Spleen (tissue), 11 donors: ENCODE data around the gene RBMS2. TPM values are rescaled to one million over a fixed set of nuclear protein-coding genes. Genes with fewer than 3 reads are reported as not detected.

Experiments
- DNase-seq: peaks from one replicate; pipeline ENCODE4 v3.0.0-alpha.2; 2020
- H3K27ac ChIP-seq, 8 donors: fragments of 200-600 bp; sonication (generic) in 7 of 8; 1 replicate in 4 of 8; 2 replicates in 4 of 8; pipeline versions ENCODE4 v1.5.0 to v1.8.0; 2016 to 2021; ENCODE audit warnings: inconsistent platforms in 4 of 8, mild to moderate bottlenecking in 4 of 8, moderate library complexity in 1 of 8
- H3K27me3 ChIP-seq, 7 donors: fragments of 200-600 bp; sonication (generic) in 6 of 7; replicated peaks in 1 of 7; 1 replicate in 4 of 7; 2 replicates in 3 of 7; pipeline versions ENCODE4 v1.5.0 to v1.8.0; 2016 to 2021; ENCODE audit warnings: inconsistent platforms in 3 of 7, mild to moderate bottlenecking in 1 of 7
- H3K36me3 ChIP-seq, 6 donors: fragments of 200-600 bp; sonication (generic) in 5 of 6; 1 replicate in 4 of 6; 2 replicates in 2 of 6; pipeline versions ENCODE4 v1.5.0 to v1.8.0; 2016 to 2021; ENCODE audit warnings: inconsistent platforms in 2 of 6
- H3K4me1 ChIP-seq, 6 donors: fragments of 200-600 bp; sonication (generic) in 5 of 6; 1 replicate in 3 of 6; 2 replicates in 3 of 6; pipeline versions ENCODE4 v1.5.0 to v1.8.0; 2016 to 2021; ENCODE audit warnings: inconsistent platforms in 3 of 6
- H3K4me3 ChIP-seq, 8 donors: fragments of 200-600 bp; sonication (generic) in 7 of 8; 1 replicate in 4 of 8; 2 replicates in 4 of 8; pipeline versions ENCODE4 v1.5.0 to v1.8.0; 2016 to 2021; ENCODE audit warnings: inconsistent platforms in 4 of 8, mild to moderate bottlenecking in 4 of 8, moderate library complexity in 2 of 8
- H3K9me3 ChIP-seq, 8 donors: fragments of 200-600 bp; sonication (generic) in 7 of 8; 1 replicate in 4 of 8; 2 replicates in 4 of 8; pipeline versions ENCODE4 v1.5.0 to v1.8.0; 2016 to 2021; ENCODE audit warnings: inconsistent platforms in 4 of 8
- CTCF ChIP-seq, 11 experiments: fragments of 200-600 bp in 7 of 11; fragments of 450-650 bp in 4 of 11; sonication (generic) in 4 of 11; IDR thresholded peaks in 8 of 11; conservative IDR thresholded peaks in 3 of 11; 1 replicate in 7 of 11; 2 replicates in 4 of 11; pipeline versions ENCODE4 v1.4.0 to v1.8.0; 2016 to 2021; ENCODE audit warnings: antibody characterized with exemption in 11 of 11, inconsistent platforms in 4 of 11, mild to moderate bottlenecking in 1 of 11
- POLR2A ChIP-seq, 3 donors: fragments of 450-650 bp; IDR thresholded peaks; one replicate each; pipeline ENCODE4 v1.5.1; 2017; ENCODE audit warnings: antibody characterized with exemption in 3 of 3, mild to moderate bottlenecking in 1 of 3
- POLR2AphosphoS5 ChIP-seq, 3 donors: sonication (generic); formaldehyde crosslinking; IDR thresholded peaks; one replicate each; pipeline ENCODE4 v1.5.1; 2017; ENCODE audit warnings: antibody characterized with exemption in 3 of 3
- WGBS, 5 donors: extraction: QIAGEN DNeasy Blood & Tissue Kit in 3 of 5; methylation state at CpG; one replicate each; pipeline versions ENCODE4 v1.1.5 to v1.1.7; 2013 to 2018; 5-methylcytosine and 5-hydroxymethylcytosine counted together
- intact Hi-C: fragments of 100-400 bp; cut with DNase I; formaldehyde crosslinking; loops from one replicate; pipeline ENCODE4 v1.15.0; 2023; ENCODE audit warnings: low total_unique reads
- polyA plus RNA-seq, 3 donors: library from polyadenylated mRNA; stranded (reverse); fragments of 200-250 nt; gene quantifications; one replicate each; pipeline ENCODE4 v1.2.1, GENCODE V29; 2013
- total RNA-seq, 7 donors: library from RNA; depleted of rRNA in 3 of 7; stranded (reverse); fragments of >200 nt in 3 of 7; fragmentation: NEBNext Ultra II Directional in 4 of 7; extraction: Animal tissue kit (Norgen Biotek cat#: 25700) in 4 of 7; gene quantifications; one replicate each; pipeline versions ENCODE4 v1.1.0 to v1.2.1, GENCODE V29; 2016 to 2021
- donor health status: healthy with polysubstance abuse.
- donor health status: DM: no; HTN: no; CAD: no; lungs with moderate emphysema.
- donor health status: DM: no; HTN: no; CAD: no.
- donor health status: Bipolar disorder and iron deficiency.
- donor health status: healthy.
- donor health status: DM: no; HTN: no; CAD: no.
- donor health status: DM: yes; HTN: yes; CAD: no.

Gene RBMS2
- total and polyA plus RNA-seq, 10 donors, result 3.0 to 65.4 (median 26.2) TPM

- whole genome bisulfite sequencing, 5 donors, result 75 to 92% (median 83%) methylated on average over 8 of the region's 8 CpGs
- H3K36me3 ChIP-seq, result peaks cover 9 to 100% (median 88%) of the 10 kb centered on the region in 6 donors
- TF ChIP-seq POLR2AphosphoS5 (IDR thresholded peaks at IDR 0.05) (peak in 1 of 3 donors; percentile 9), CTCF (IDR thresholded peaks at IDR 0.05 in 8 of 11, conservative IDR thresholded peaks at IDR 0.05 in 3 of 11) (no peak), POLR2A (IDR thresholded peaks at IDR 0.05) (no peak)
- H3K4me3 ChIP-seq, result no peak overlapping the region
- intact Hi-C loops, result no loop called here
- H3K4me1 ChIP-seq, result peaks cover 0 to 54% (median 19%) of the 10 kb centered on the region in 6 donors
- H3K27ac ChIP-seq, result no peak overlapping the region
- no peaks in the 10 kb centered on the region for H3K9me3 ChIP-seq
- no peak for DNase-seq
- no peaks in the 10 kb centered on the region for H3K27me3 ChIP-seq
Measured at GRCh38 chr12:56614627-56615026, 93.0 kb downstream of the RBMS2 start.

- Histone ChIP-seq H3K4me1 (peaks cover 0 to 61% (median 34%) of the 10 kb centered on the region in 6 donors), H3K27me3 (no peaks in the 10 kb centered on the region), H3K27ac (no peak overlapping the region), H3K36me3 (peaks cover 9 to 100% (median 79%) of the 10 kb centered on the region in 6 donors), H3K4me3 (no peak overlapping the region), H3K9me3 (no peaks in the 10 kb centered on the region)
- TF ChIP-seq CTCF (IDR thresholded peaks at IDR 0.05 in 8 of 11, conservative IDR thresholded peaks at IDR 0.05 in 3 of 11), result no peak
- TF ChIP-seq POLR2A (IDR thresholded peaks at IDR 0.05), result no peak
- TF ChIP-seq POLR2AphosphoS5 (IDR thresholded peaks at IDR 0.05), result no peak
- intact Hi-C loops, result no loop called here
- WGBS, 5 donors, result 84 to 96% (median 93%) methylated on average over 3 of the region's 3 CpGs
- DNase-seq, result no peak
Measured at GRCh38 chr12:56616244-56616643, 94.6 kb downstream of the RBMS2 start.

- TF ChIP-seq POLR2A (IDR thresholded peaks at IDR 0.05) (no peak), CTCF (IDR thresholded peaks at IDR 0.05 in 8 of 11, conservative IDR thresholded peaks at IDR 0.05 in 3 of 11) (no peak), POLR2AphosphoS5 (IDR thresholded peaks at IDR 0.05) (no peak)
- Histone ChIP-seq H3K27me3 (no peaks in the 10 kb centered on the region), H3K36me3 (peaks cover 9 to 100% (median 72%) of the 10 kb centered on the region in 6 donors), H3K9me3 (no peaks in the 10 kb centered on the region), H3K27ac (no peak overlapping the region), H3K4me3 (no peak overlapping the region), H3K4me1 (peaks cover 0 to 61% (median 39%) of the 10 kb centered on the region in 6 donors)
- DNase-seq, result no peak
- intact Hi-C loops, result no loop called here
Measured at GRCh38 chr12:56616925-56617324, 95.3 kb downstream of the RBMS2 start.

GRCh38 chr12:56622535-56622934 lies 100.9 kb downstream of the RBMS2 start:
- WGBS, 5 donors, result 72 to 93% (median 92%) methylated on average over 1 of the region's 1 CpG
- TF ChIP-seq POLR2A (IDR thresholded peaks at IDR 0.05) (no peak), POLR2AphosphoS5 (IDR thresholded peaks at IDR 0.05) (no peak), CTCF (IDR thresholded peaks at IDR 0.05 in 8 of 11, conservative IDR thresholded peaks at IDR 0.05 in 3 of 11) (no peak)
- peaks cover 0 to 97% (median 25%) of the 10 kb centered on the region in 6 donors for H3K36me3 ChIP-seq
- intact Hi-C loops, result no loop called here
- no peak overlapping the region for H3K4me3 ChIP-seq
- H3K27ac ChIP-seq, result no peak overlapping the region
- no peaks in the 10 kb centered on the region for H3K27me3 ChIP-seq
- no peak for DNase-seq
- H3K9me3 ChIP-seq, result no peaks in the 10 kb centered on the region
- peaks cover 38 to 98% (median 86%) of the 10 kb centered on the region in 6 donors for H3K4me1 ChIP-seq
